Cardiac muscle cell (in vitro differentiated cells and primary cell): Measurements from ENCODE around the gene FOXN3. TPM values are rescaled to one million over a fixed set of nuclear protein-coding genes. Genes with fewer than 3 reads are reported as not detected.

Source experiments
- DNase-seq, 2 donors: peaks; one replicate each; pipeline versions ENCODE4 v3.0.0 to v3.0.0-alpha.2; 2010 to 2017; ENCODE audit warnings: low read depth in 1 of 2, low spot score in 1 of 2
- H3K27ac ChIP-seq: fragments of 200-600 bp; sonication (generic); 2 replicates; pipeline ENCODE4 v1.5.1; 2016
- H3K27me3 ChIP-seq: fragments of 200-600 bp; sonication (generic); 2 replicates; pipeline ENCODE4 v1.6.0; 2016; ENCODE audit warnings: control low read depth
- H3K36me3 ChIP-seq: fragments of 200-600 bp; sonication (generic); 2 replicates; pipeline ENCODE4 v1.5.1; 2016; ENCODE audit warnings: control low read depth
- H3K4me1 ChIP-seq: fragments of 200-600 bp; sonication (generic); 2 replicates; pipeline ENCODE4 v1.8.1; 2017; ENCODE audit warnings: low read depth, mild to moderate bottlenecking, mixed run types
- H3K4me3 ChIP-seq: fragments of 200-600 bp; sonication (generic); 2 replicates; pipeline ENCODE4 v1.5.1; 2016; ENCODE audit warnings: mild to moderate bottlenecking
- H3K9me3 ChIP-seq: fragments of 200-600 bp; sonication (generic); 2 replicates; pipeline ENCODE4 v1.5.1; 2017; ENCODE audit warnings: low read depth, mild to moderate bottlenecking, control low read depth
- polyA plus RNA-seq: library from polyadenylated mRNA; unstranded; fragments of >200 nt; fragmentation: Nextera tagmentation; extraction: Ambion mirVana; gene quantifications from 2 replicates; pipeline ENCODE4 v1.2.1, GENCODE V29; 2016
- total RNA-seq: library from RNA; depleted of rRNA; stranded (reverse); fragments of >200 nt; gene quantifications from 2 replicates; pipeline ENCODE4 v1.2.3, GENCODE V29; 2016
- TF ChIP-seq, protein P1 (sequence below): IDR thresholded peaks from 2 replicates; pipeline ENCODE4 v1.5.1; 2012; ENCODE audit warnings: low read depth, mild to moderate bottlenecking, low read length

FOXN3 gene
- total and polyA plus RNA-seq, 2 experiments from 2014 or later: 43.8 to 74.8 TPM

DNA sequence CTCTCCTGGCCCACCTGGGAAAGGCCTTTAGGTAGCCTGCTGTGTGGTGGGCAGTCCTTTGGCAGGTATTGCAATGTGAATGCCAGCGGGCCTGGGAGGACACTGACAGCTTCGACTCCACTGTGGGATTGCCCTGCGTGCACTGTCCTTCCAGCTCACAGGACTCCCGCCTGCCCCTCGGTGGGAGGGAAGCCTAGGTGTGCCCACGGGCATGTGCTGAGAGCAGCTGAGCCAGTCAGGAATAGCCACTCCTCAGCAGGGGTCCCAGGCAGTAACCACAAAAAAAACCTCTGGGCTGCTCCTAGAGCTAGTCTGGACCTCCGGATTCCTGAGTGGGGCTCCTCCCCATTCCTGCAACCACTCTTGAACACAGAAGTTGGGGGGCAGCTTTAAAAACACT, 278.2 kb downstream of the FOXN3 start:
- Histone ChIP-seq H3K27ac (no peak overlapping the region), H3K9me3 (no peaks in the 10 kb centered on the region), H3K36me3 (no peaks in the 10 kb centered on the region), H3K27me3 (no peaks in the 10 kb centered on the region), H3K4me1 (no peaks in the 10 kb centered on the region), H3K4me3 (no peak overlapping the region)
- TF ChIP-seq, protein P1, sequence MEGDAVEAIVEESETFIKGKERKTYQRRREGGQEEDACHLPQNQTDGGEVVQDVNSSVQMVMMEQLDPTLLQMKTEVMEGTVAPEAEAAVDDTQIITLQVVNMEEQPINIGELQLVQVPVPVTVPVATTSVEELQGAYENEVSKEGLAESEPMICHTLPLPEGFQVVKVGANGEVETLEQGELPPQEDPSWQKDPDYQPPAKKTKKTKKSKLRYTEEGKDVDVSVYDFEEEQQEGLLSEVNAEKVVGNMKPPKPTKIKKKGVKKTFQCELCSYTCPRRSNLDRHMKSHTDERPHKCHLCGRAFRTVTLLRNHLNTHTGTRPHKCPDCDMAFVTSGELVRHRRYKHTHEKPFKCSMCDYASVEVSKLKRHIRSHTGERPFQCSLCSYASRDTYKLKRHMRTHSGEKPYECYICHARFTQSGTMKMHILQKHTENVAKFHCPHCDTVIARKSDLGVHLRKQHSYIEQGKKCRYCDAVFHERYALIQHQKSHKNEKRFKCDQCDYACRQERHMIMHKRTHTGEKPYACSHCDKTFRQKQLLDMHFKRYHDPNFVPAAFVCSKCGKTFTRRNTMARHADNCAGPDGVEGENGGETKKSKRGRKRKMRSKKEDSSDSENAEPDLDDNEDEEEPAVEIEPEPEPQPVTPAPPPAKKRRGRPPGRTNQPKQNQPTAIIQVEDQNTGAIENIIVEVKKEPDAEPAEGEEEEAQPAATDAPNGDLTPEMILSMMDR: no peak
- no peak for DNase-seq

DNA sequence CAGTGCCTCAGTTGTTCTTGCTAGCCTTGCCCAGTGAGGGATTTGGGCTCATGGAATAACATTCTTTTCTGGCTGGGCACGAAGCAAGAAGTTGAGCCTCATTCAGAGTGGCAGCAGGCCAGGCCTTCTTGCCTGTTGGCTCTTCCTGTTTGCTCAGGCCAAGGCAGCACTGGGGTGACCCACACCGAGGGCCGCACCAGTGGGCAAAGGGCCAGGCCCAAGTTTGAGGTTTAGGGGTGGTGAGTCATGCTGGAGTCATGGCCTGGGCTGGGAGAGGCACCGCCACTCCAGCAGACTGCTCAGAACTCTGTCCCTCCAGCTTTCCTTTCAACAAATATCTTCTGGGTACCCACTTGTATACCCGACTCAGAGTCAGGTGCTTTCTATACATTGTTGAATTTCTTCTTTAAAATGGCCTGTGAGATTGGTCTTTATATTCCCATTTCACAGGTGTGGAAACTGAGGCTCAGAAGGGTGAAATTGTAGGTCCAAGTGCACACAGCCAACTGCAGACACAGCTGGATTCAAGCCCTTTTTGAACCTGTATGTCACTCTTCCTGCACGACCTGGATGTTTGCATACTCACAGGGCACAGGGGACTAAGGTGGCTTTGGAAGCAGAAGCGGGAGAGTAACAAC, 279.4 kb downstream of the FOXN3 start:
- H3K4me1 ChIP-seq: no peaks in the 10 kb centered on the region
- TF ChIP-seq, protein P1: no peak
- no peak overlapping the region for H3K4me3 ChIP-seq
- no peaks in the 10 kb centered on the region for H3K27me3 ChIP-seq
- H3K27ac ChIP-seq: no peak overlapping the region
- H3K9me3 ChIP-seq: no peaks in the 10 kb centered on the region
- DNase-seq: peak in 1 of 2 donors; percentile 95
- no peaks in the 10 kb centered on the region for H3K36me3 ChIP-seq

DNA sequence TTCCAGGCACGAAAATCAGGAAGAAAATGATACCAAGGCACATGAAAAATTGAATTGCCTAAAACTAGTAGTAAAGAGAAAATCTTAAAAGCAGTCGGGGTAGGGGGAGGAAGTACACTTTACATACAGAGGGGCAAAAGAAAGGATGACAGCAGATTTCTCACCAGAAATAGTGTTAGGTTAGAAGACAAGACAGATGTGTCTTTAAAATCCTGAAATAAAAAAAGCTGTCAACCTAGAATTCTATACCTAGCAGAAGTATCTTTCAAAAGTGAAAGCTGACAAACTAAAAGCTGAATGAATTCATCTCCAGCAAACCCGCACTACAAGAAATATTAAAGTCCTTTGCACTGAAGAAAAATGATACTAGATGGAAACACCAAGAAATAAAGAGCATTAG, 280.4 kb downstream of the FOXN3 start:
- Histone ChIP-seq H3K4me1 (no peaks in the 10 kb centered on the region), H3K27ac (no peak overlapping the region), H3K36me3 (no peaks in the 10 kb centered on the region), H3K4me3 (no peak overlapping the region), H3K9me3 (no peaks in the 10 kb centered on the region), H3K27me3 (no peaks in the 10 kb centered on the region)
- DNase-seq: no peak
- TF ChIP-seq, protein P1: no peak

DNA sequence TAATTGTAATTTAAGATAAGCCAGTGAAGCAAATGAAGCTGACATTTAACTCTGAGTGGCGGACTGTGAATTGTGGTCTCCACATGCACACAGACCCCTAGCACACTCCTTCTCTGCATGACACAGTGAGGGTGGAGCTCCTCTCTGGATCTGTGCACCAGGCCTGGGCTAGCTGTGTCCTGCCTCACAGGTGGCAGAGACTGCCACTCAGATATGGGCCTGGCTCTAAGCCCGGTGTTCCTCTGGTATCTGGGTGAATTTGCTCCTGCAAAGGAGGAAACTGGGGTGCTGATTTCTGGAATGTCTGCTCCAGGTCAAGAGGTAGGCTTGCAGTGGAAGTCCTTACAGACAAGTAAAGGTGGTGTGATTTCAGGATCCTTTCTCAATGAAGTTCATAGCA, 282.4 kb downstream of the FOXN3 start:
- no peak for DNase-seq
- Histone ChIP-seq H3K27me3 (no peaks in the 10 kb centered on the region), H3K27ac (no peak overlapping the region), H3K4me1 (no peaks in the 10 kb centered on the region), H3K4me3 (no peak overlapping the region), H3K9me3 (no peaks in the 10 kb centered on the region), H3K36me3 (no peaks in the 10 kb centered on the region)
- TF ChIP-seq, protein P1: no peak

DNA sequence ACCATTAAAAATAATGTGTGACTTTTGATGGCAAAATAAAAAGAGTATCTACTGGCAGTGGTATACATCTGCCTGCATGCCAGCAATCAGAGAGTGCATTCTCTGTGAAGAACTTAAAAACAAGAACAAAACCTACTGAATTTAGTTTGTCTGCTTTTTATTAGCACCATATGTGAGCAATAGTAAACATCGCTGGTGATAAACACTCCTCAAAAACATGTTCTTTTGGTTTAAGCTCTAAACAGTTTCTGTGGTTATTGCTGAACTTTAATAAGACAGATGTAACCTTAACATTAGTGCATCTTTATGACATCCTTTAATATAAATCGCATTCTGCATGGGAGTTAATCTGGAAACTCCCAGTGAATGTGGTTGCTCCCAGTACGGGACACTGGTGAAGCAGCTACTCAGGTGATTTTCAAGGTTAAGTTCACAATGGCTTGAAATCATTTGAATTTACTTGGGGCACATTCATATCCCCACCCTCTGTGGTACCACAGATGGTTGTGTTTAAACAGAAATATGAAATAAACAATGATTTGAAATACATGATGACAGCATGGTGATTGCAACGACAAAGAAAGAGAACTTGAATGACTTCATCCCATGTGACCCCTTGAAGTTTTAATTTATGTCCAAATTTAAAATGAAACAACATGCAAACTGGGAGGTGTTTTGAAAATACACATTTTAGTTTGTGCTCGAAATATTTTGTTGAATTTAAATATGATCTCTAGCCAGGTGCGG, 285.9 kb downstream of the FOXN3 start:
- H3K27me3 ChIP-seq: no peaks in the 10 kb centered on the region
- TF ChIP-seq, protein P1: no peak
- no peak overlapping the region for H3K4me3 ChIP-seq
- H3K9me3 ChIP-seq: no peaks in the 10 kb centered on the region
- H3K27ac ChIP-seq: no peak overlapping the region
- no peaks in the 10 kb centered on the region for H3K4me1 ChIP-seq
- no peak for DNase-seq
- H3K36me3 ChIP-seq: no peaks in the 10 kb centered on the region
